HG03457 (cell line): ENCODE measurements around the gene MAP3K10.
"Not testable (repeated sequence)": the region's sequence is repeated elsewhere in the genome, so short reads cannot be mapped to it uniquely, and the experiment has no call there.

Experiments
- ATAC-seq: cut with Tn5 transposase; IDR thresholded peaks from one replicate; pipeline ENCODE4 v1.9.1; 2021; ENCODE audit warnings: moderate number of reproducible peaks; ENCODE audit not compliant: unreplicated experiment

The MAP3K10 gene

GRCh38 chr19:40171293-40171692 is 19.9 kb upstream of the MAP3K10 start:
- not testable (repeated sequence) for ATAC-seq

DNA sequence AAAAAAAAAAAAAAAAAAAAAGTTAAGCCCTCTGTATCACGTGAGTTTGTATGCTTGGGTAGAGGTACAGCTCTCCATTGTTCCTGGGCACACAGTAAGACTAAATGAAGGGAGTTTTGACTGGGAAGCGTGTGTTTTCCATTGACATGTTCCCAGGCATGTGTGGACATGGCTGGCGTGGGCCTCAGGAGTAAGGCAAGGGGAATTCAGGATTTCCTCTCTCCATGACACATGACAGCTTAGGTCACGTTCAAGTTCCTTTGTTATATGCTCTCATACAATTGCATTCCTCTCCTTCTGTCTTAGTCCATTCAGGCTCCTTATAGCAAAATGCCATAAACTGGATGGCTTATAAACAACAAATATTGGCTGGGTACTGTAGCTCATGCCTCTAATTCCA is 17.1 kb upstream of the MAP3K10 start:
- ATAC-seq: no peak

DNA sequence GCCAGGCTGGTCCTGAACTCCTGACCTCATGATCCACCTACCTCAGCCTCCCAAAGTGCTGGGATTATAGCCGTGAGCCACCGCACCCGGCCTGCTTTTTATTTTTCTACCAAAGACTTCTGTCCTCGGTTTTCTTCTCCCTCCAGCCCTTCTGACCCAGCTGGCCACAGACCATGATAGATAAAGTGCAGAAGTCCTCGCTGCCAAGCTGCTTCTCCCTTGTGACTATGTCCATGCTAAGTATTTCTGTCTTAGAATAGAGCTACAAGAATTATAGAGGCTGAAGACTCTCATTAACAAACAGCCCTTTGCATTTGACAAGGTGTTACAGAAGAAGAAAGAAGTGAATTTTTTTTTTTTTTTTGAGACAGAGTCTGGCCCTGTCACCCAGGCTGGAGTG is 15.4 kb upstream of the MAP3K10 start:
- ATAC-seq: no peak

DNA sequence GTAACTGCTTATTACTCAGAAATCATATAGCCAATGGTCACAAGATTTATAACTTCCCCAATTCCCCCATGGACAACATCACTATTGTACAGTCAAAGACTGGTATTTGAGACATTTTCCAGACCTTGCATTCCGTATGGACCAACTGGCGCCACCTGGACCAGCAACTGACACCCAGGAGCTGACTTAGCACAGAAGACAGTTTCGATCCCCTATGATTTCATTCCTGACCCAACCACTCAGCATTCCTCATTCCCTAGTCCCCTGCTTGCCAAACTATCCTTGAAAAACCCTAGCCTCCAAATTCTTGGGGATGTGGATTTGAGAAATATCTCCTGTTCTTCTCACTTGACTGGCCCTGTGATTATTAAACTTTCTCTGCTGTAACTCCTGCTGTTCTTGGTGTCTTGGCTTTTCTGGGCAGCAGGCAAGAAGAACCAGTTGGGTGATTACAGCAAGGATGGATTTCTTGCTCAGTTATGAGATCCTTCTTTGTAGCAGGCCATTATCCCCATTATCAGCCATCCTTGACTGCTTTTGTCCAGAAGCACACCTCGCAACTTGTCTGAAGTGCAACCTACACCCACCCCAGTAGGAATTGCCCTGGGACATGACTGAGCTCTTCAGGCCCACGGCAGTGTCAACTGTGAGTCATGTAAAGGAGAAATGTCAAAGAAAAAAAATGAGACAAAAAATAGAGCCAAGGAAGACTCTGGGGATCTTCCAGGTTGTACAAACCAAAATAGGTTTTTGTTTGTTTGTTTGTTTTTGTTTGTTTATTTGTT is 13.7 kb upstream of the MAP3K10 start:
- no peak for ATAC-seq

DNA sequence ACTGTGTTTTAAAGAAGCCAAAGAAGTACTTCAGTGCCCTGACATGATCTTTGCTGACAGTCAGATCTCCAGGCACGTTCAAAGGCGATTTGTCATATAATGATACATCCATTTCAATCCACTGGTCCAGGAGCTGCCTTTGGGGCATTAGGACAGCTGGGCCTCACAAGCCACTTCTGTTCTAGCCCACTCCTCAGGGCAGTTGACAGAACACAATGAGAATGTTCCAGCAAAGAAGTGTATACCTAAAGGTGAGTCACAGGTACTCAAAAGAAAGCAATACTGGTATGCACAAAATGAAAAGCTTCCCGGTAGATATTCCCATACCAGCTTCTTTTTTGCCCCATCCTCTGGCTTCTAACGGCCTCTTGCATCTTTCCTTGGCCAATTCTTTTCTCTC is 12.5 kb upstream of the MAP3K10 start:
- no peak for ATAC-seq

- ATAC-seq: no peak
These were observed 7.0 kb upstream of the MAP3K10 start for GRCh38 chr19:40184273-40184672.

GRCh38 chr19:40191836-40192646 is 815 bp downstream of the MAP3K10 start:
- ATAC-seq: no peak

DNA sequence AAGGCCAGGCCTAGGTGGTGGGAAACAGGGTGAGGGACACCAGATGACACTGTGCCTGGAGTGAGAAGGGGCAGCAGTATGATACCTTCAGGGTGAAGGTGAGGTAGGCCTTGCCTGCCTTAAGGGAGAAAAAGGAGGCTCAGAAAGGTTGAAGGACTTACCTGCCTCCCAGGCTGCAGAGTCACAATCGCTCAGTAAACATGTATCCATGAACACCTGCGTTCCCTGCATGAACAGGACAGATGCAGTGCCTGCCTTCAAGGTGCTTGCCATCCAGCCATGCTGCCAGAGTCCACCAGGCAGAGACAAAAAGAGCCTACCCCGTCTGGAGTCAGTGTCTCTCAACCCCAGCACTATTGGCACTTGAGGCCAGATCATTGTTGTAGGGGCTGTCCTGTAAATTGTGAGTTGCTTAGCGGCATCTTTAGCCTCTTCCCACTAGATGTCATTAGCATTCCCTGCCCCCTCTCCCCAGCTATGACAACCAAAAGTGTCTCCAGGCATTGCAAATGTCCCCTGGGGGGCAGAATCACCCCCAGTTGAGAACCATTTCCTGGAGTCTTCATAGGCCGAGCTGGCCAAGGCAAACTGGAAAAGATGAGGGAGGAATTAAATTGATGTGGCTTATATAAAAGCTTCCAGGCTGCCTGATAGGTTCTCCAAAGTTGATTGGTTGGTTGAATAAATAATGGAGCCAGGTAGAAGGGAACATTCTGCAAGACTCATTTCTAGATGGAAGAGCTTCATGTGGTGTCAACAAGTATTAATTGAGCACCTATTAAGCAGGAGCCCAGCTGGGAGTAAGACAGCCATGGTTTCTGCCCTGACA is 1.7 kb downstream of the MAP3K10 start:
- no peak for ATAC-seq

GRCh38 chr19:40193587-40193849 is 2.3 kb downstream of the MAP3K10 start:
- ATAC-seq: no peak

- ATAC-seq: no peak
These were observed 7.2 kb downstream of the MAP3K10 start for GRCh38 chr19:40198272-40198990.

DNA sequence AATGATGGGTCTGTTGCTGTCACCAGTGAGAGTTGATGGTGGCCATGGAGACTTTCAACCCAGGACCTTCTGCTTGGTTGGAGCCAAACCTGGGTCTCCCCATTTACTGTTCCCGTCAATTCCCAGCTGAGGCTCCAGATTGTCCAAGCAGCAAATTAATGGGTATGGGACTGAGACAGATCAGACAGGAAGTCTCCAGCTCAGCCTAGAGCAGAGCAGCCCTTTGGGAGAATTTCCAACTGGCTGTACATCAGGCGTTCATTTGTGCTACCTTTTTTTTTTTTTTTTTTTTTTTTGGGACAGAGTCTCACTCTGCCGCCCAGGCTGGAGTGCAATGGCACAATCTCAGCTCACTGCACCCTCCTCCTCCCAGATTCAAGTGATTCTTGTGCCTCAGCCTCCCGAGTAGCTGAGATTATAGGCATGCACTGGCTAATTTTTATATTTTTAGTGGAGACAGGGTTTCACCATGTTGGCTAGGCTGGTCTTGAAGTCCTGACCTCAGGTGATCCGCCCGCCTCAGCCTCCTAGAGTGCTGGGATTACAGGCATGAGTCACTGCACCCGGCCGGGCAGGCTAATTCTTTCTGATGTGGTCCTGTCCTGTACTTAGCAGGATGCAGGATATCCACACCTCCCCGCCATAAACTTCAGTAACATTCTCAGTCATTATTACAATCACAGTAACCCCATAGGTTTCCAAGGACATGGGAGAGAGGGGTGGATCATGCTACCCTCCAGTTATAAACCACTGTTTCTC is 9.3 kb downstream of the MAP3K10 start:
- ATAC-seq: no peak

GRCh38 chr19:40204381-40204780 is 13.2 kb downstream of the MAP3K10 start:
- no peak for ATAC-seq

- ATAC-seq: no peak
These were observed 14.5 kb downstream of the MAP3K10 start for GRCh38 chr19:40205760-40206159.

DNA sequence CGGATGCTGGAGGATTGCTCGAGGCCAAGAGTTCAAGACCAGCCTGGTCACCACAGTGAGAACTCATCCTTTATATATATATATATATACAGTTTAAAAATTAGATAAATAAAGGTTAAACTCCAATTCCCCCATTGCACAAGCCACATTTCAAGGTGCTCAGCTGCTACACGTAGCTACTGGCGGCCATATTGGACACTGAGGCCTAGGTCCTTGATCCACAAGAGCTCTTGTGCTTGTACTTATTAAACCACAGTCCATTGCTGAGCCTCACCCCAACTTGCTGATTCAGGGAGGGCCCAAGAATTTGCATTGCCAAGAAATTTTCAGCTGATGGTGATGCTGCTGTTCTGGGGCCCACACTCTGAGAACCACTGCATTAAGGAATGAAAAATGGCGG is 17.4 kb downstream of the MAP3K10 start:
- no peak for ATAC-seq

- ATAC-seq: no peak
These were observed 19.7 kb downstream of the MAP3K10 start for GRCh38 chr19:40210889-40211288.

DNA sequence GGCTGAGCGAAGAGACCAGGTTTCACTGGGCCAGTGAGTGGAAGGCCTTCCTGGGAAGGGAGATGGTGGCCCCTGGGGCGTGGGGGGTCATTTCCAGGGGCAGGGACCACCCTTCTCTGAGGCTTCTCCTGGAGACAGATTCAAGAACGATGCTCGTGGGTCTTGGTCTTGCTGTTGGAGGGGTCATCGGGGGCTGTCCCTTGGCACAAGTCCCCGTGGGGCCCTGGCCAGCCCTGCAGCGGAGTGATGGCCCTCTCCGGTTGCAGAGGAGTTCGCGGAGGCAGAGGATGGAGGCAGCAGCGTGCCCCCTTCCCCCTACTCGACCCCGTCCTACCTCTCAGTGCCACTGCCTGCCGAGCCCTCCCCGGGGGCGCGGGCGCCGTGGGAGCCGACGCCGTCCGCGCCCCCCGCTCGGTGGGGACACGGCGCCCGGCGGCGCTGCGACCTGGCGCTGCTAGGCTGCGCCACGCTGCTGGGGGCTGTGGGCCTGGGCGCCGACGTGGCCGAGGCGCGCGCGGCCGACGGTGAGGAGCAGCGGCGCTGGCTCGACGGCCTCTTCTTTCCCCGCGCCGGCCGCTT is 22.1 kb downstream of the MAP3K10 start:
- ATAC-seq: no peak

DNA sequence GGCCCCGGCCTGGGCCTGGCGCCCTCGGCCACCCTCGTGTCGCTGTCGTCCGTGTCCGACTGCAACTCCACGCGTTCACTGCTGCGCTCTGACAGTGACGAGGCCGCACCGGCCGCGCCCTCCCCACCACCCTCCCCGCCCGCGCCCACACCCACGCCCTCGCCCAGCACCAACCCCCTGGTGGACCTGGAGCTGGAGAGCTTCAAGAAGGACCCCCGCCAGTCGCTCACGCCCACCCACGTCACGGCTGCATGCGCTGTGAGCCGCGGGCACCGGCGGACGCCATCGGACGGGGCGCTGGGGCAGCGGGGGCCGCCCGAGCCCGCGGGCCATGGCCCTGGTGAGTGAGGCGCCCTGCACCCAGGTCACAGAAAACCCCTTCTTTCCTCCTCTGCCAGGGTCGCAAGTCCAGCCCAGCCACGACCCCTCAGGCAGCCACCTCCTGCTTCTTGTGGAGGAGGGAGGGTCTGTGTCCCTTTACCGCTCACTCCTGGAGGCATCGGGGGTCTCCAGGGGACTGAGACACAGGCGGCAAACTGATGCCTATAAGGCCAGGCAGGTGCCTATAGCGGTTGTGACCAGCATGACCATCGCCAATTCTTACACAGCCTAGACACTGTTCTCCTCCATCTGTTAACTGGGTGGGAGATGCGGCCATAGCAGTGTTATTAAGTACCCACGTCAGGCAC is 22.8 kb downstream of the MAP3K10 start:
- no peak for ATAC-seq

- ATAC-seq: no peak
These were observed 23.7 kb downstream of the MAP3K10 start for GRCh38 chr19:40214936-40215335.

DNA sequence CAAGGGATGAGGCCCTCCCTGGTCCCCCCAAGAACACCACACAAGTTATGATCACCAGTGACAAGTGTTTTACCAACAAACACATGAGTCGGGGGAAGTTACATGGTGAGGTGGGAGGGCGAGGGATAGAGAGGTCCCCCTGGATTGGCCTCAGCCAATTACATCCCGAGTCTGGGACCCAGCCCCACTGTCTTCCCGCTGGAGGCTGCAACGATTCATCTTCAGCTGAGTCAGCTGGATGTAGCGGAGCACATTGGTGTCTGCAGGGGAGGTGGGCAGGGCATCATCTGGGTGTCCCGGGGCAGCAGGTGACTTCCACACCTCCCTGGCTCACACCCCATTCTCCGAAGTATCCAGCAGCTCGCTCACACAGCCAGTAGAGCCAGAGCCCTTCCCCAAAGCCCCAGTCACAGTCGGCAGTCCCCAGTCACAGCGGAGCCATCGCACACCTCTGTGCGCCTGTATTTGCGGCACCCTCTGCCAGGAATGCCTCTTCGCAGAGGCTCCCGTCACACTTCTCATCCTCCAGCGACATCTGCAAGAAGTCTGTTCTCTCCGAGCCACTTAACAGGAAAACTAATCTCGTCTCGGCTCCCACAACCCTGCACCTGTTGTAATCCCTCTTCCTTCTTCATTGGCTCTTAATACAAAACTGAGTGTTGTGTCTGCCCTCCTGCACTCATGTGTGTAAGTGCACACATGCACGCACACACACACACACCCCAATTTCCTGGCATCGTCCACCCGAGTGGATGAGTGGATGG is 25.0 kb downstream of the MAP3K10 start:
- no peak for ATAC-seq
